Liver (tissue), 9 donors: ENCODE data around the gene ZFYVE26. TPM values are rescaled to one million over a fixed set of nuclear protein-coding genes. Genes with fewer than 3 reads are reported as not detected.

Experiments
- DNase-seq: peaks from one replicate; pipeline ENCODE4 v3.0.0-alpha.2; 2017; ENCODE audit warnings: low spot score
- H3K27ac ChIP-seq, 2 donors: one replicate each; pipeline ENCODE4 v1.7.0; 2013; ENCODE audit warnings: inconsistent platforms in 2 of 2, low read length in 2 of 2, control low read depth in 1 of 2, low read depth in 1 of 2, mild to moderate bottlenecking in 1 of 2
- H3K27me3 ChIP-seq, 4 donors: one replicate each; pipeline versions ENCODE4 v1.6.1 to v1.7.0; 2013; ENCODE audit warnings: low read length in 3 of 4, inconsistent platforms in 1 of 4, mild to moderate bottlenecking in 1 of 4, moderate library complexity in 1 of 4; ENCODE audit not compliant: control insufficient read depth in 4 of 4, insufficient read depth in 4 of 4
- H3K36me3 ChIP-seq, 4 donors: one replicate each; pipeline versions ENCODE4 v1.6.1 to v1.7.0; 2013; ENCODE audit warnings: low read length in 3 of 4, mild to moderate bottlenecking in 3 of 4, low read depth in 1 of 4, moderate library complexity in 1 of 4; ENCODE audit not compliant: control insufficient read depth in 4 of 4, insufficient read depth in 3 of 4
- H3K4me1 ChIP-seq, 4 donors: one replicate each; pipeline versions ENCODE4 v1.6.1 to v1.7.0; 2013; ENCODE audit warnings: low read length in 3 of 4, mild to moderate bottlenecking in 3 of 4, moderate library complexity in 1 of 4; ENCODE audit not compliant: control insufficient read depth in 4 of 4, insufficient read depth in 4 of 4
- H3K4me3 ChIP-seq, 3 donors: one replicate each; pipeline versions ENCODE4 v1.6.1 to v1.7.0; 2013; ENCODE audit warnings: low read length in 3 of 3, control low read depth in 1 of 3, low read depth in 1 of 3, mild to moderate bottlenecking in 1 of 3
- H3K9ac ChIP-seq, 2 donors: one replicate each; pipeline ENCODE4 v1.7.0; 2013; ENCODE audit warnings: low read length in 2 of 2, mild to moderate bottlenecking in 2 of 2, moderate library complexity in 2 of 2, control low read depth in 1 of 2, low read depth in 1 of 2
- H3K9me3 ChIP-seq, 4 donors: one replicate each; pipeline versions ENCODE4 v1.6.1 to v1.7.0; 2013; ENCODE audit warnings: low read length in 3 of 4; ENCODE audit not compliant: control insufficient read depth in 4 of 4
- ATF3 ChIP-seq: IDR thresholded peaks from 2 replicates; pipeline ENCODE4 v1.6.1; 2016; ENCODE audit warnings: antibody characterized with exemption
- CTCF ChIP-seq: fragments of 150-350 bp; IDR thresholded peaks from 2 replicates; pipeline ENCODE4 v1.5.1; 2017; ENCODE audit warnings: improper control_type of control experiment, low read depth, low read length; ENCODE audit not compliant: missing input control
- EGR1 ChIP-seq, 2 donors: IDR thresholded peaks; 2 replicates each; pipeline ENCODE4 v1.6.1; 2016 to 2018; ENCODE audit warnings: antibody characterized with exemption in 2 of 2, low read depth in 2 of 2
- FOXA1 ChIP-seq: IDR thresholded peaks from 2 replicates; pipeline ENCODE4 v1.6.1; 2016; ENCODE audit warnings: antibody characterized with exemption
- FOXA2 ChIP-seq: IDR thresholded peaks from 2 replicates; pipeline ENCODE4 v1.6.1; 2016; ENCODE audit warnings: antibody characterized with exemption
- GABPA ChIP-seq, 2 donors: IDR thresholded peaks in 1 of 2; conservative IDR thresholded peaks in 1 of 2; 2 replicates each; pipeline ENCODE4 v1.6.1; 2016; ENCODE audit warnings: antibody characterized with exemption in 2 of 2, mild to moderate bottlenecking in 1 of 2, moderate library complexity in 1 of 2
- HNF4A ChIP-seq, 2 donors: conservative IDR thresholded peaks; 2 replicates each; pipeline ENCODE4 v1.6.1; 2016; ENCODE audit warnings: antibody characterized with exemption in 2 of 2, mild to moderate bottlenecking in 2 of 2
- HNF4G ChIP-seq: IDR thresholded peaks from 2 replicates; pipeline ENCODE4 v1.6.1; 2016; ENCODE audit warnings: antibody characterized with exemption
- JUND ChIP-seq, 2 donors: IDR thresholded peaks; 2 replicates each; pipeline ENCODE4 v1.6.1; 2016; ENCODE audit warnings: antibody characterized with exemption in 2 of 2
- NR2F2 ChIP-seq: IDR thresholded peaks from 2 replicates; pipeline ENCODE4 v1.6.1; 2016; ENCODE audit warnings: antibody characterized with exemption
- RAD21 ChIP-seq, 2 donors: IDR thresholded peaks; 2 replicates each; pipeline ENCODE4 v1.6.1; 2016; ENCODE audit warnings: antibody characterized with exemption in 2 of 2, mild to moderate bottlenecking in 2 of 2
- RXRA ChIP-seq, 2 donors: IDR thresholded peaks; 2 replicates each; pipeline ENCODE4 v1.6.1; 2017 to 2018; ENCODE audit warnings: antibody characterized with exemption in 2 of 2, mild to moderate bottlenecking in 1 of 2
- SP1 ChIP-seq: IDR thresholded peaks from 2 replicates; pipeline ENCODE4 v1.6.1; 2018; ENCODE audit warnings: antibody characterized with exemption, mild to moderate bottlenecking
- TAF1 ChIP-seq: conservative IDR thresholded peaks from 2 replicates; pipeline ENCODE4 v1.6.1; 2016; ENCODE audit warnings: antibody characterized with exemption, mild to moderate bottlenecking
- YY1 ChIP-seq: IDR thresholded peaks from 2 replicates; pipeline ENCODE4 v1.6.1; 2016; ENCODE audit warnings: antibody characterized with exemption, mild to moderate bottlenecking
- ZBTB33 ChIP-seq: IDR thresholded peaks from 2 replicates; pipeline ENCODE4 v1.6.1; 2016; ENCODE audit warnings: antibody characterized with exemption
- WGBS: extraction: QIAGEN DNeasy Blood & Tissue Kit; methylation state at CpG from one replicate; pipeline ENCODE4 v1.1.7; 2013; 5-methylcytosine and 5-hydroxymethylcytosine counted together
- polyA plus RNA-seq, 2 donors: library from polyadenylated mRNA; stranded (reverse) in 1 of 2; unstranded in 1 of 2; fragments of 200-250 nt in 1 of 2; fragments of >200 nt in 1 of 2; fragmentation: Nextera tagmentation in 1 of 2; extraction: Ambion mirVana in 1 of 2; gene quantifications; one replicate each; pipeline versions ENCODE4 v1.2.1 to v1.2.3, GENCODE V29; 2013 to 2015
- total RNA-seq, 2 donors: library from RNA; depleted of rRNA; stranded (reverse); fragments of >200 nt; gene quantifications; one replicate each; pipeline ENCODE4 v1.2.3, GENCODE V29; 2014
- TF ChIP-seq, protein P1 (sequence below): IDR thresholded peaks from 2 replicates; pipeline ENCODE4 v1.6.1; 2016; ENCODE audit warnings: antibody characterized with exemption, mild to moderate bottlenecking
- TF ChIP-seq, protein P2 (sequence below): IDR thresholded peaks from 2 replicates; pipeline ENCODE4 v1.6.1; 2016; ENCODE audit warnings: antibody characterized with exemption
- donor health status: healthy.
- donor health status: healthy.
- donor health status: healthy.
- donor health status: healthy.
- donor health status: healthy.

The ZFYVE26 gene
- total and polyA plus RNA-seq, 4 donors: 2.4 to 17.2 (median 7.7) TPM

DNA sequence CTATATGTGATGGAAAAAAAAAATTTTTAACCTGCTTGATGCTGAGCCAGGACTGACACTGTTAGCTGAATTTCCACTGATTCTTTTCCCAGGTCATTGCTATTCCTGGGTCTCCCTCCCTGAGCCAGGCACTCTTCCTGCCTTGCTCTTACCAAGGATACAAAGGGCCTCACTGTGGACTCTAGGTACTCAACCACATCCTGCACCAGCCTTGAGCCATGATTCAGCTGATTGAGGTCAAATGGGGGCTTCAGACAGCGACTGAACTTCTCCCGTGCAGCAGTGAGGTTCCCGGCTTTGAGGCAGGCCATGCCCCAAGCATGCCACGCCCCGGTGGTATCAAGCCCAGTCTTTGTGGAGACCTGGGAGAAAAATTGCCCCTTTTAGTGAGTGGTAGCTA lies 54.3 kb downstream of the ZFYVE26 start (continued):
- TF ChIP-seq ZBTB33 (no peak), HNF4A (conservative IDR thresholded peaks at IDR 0.05) (no peak), ATF3 (no peak), RAD21 (IDR thresholded peaks at IDR 0.05) (no peak), JUND (IDR thresholded peaks at IDR 0.05) (no peak), EGR1 (IDR thresholded peaks at IDR 0.05; ENCODE audit: low read depth in 2 of 2) (no peak), GABPA (IDR thresholded peaks at IDR 0.05 in 1 of 2, conservative IDR thresholded peaks at IDR 0.05 in 1 of 2) (no peak)

DNA sequence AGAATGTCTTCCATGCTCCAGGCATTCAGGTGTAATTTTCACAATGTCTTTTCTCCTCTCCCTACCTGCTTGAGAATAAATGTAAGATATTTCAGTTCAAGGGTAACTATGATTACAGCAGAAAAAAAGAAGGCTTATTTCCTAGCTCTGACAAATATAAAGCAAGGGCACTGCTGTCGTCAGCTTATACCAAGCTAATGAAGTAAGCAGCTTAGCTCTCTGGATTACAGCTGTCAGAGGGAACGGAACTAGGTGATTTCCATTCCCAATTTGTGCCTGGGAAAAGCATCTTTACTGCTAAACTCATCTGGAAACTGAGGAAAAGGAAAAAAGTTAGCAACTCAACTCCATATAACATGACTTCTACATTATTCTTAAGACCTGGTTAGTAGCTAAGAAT lies 56.5 kb downstream of the ZFYVE26 start:
- Histone ChIP-seq H3K4me1 (no peaks in the 10 kb centered on the region), H3K27me3 (no peaks in the 10 kb centered on the region), H3K9ac (no peak overlapping the region), H3K27ac (no peak overlapping the region), H3K9me3 (no peaks in the 10 kb centered on the region), H3K4me3 (no peak overlapping the region), H3K36me3 (peaks cover 0 to 32% (median 17%) of the 10 kb centered on the region in 4 donors)
- WGBS: 95% methylated on average over 2 of the region's 2 CpGs
- no peak for DNase-seq
- no peak for TF ChIP-seq FOXA1
- TF ChIP-seq GABPA (IDR thresholded peaks at IDR 0.05 in 1 of 2, conservative IDR thresholded peaks at IDR 0.05 in 1 of 2): no peak
- no peak for TF ChIP-seq HNF4G
- TF ChIP-seq, protein P1, sequence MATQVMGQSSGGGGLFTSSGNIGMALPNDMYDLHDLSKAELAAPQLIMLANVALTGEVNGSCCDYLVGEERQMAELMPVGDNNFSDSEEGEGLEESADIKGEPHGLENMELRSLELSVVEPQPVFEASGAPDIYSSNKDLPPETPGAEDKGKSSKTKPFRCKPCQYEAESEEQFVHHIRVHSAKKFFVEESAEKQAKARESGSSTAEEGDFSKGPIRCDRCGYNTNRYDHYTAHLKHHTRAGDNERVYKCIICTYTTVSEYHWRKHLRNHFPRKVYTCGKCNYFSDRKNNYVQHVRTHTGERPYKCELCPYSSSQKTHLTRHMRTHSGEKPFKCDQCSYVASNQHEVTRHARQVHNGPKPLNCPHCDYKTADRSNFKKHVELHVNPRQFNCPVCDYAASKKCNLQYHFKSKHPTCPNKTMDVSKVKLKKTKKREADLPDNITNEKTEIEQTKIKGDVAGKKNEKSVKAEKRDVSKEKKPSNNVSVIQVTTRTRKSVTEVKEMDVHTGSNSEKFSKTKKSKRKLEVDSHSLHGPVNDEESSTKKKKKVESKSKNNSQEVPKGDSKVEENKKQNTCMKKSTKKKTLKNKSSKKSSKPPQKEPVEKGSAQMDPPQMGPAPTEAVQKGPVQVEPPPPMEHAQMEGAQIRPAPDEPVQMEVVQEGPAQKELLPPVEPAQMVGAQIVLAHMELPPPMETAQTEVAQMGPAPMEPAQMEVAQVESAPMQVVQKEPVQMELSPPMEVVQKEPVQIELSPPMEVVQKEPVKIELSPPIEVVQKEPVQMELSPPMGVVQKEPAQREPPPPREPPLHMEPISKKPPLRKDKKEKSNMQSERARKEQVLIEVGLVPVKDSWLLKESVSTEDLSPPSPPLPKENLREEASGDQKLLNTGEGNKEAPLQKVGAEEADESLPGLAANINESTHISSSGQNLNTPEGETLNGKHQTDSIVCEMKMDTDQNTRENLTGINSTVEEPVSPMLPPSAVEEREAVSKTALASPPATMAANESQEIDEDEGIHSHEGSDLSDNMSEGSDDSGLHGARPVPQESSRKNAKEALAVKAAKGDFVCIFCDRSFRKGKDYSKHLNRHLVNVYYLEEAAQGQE: no peak
- no peak for TF ChIP-seq HNF4A (conservative IDR thresholded peaks at IDR 0.05)
- TF ChIP-seq YY1: no peak
- TF ChIP-seq CTCF: no peak
- no peak for TF ChIP-seq RAD21 (IDR thresholded peaks at IDR 0.05)
- no peak for TF ChIP-seq ZBTB33
- no peak for TF ChIP-seq ATF3
- no peak for TF ChIP-seq EGR1 (IDR thresholded peaks at IDR 0.05; ENCODE audit: low read depth in 2 of 2)
- TF ChIP-seq JUND (IDR thresholded peaks at IDR 0.05): no peak
- TF ChIP-seq RXRA (IDR thresholded peaks at IDR 0.05): no peak
- no peak for TF ChIP-seq NR2F2
- no peak for TF ChIP-seq SP1
- no peak for TF ChIP-seq TAF1
- no peak for TF ChIP-seq FOXA2
- TF ChIP-seq, protein P2, sequence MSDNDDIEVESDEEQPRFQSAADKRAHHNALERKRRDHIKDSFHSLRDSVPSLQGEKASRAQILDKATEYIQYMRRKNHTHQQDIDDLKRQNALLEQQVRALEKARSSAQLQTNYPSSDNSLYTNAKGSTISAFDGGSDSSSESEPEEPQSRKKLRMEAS: no peak
